ENCODE results near the gene RAB40C. TPM values are rescaled to one million over a fixed set of nuclear protein-coding genes. Genes with fewer than 3 reads are reported as not detected.

The RAB40C gene
- total RNA-seq, 1 experiment from 2014 or later: 22.5 TPM

GRCh38 chr16:636206-637080, 46.6 kb downstream of the RAB40C start, which contains the start of gene METTL26 (continued):
- TF ChIP-seq AFF4 (CRISPR knock-in tag; IDR thresholded peaks at IDR 0.05; ENCODE audit: borderline replicate concordance) (no peak; the same call in 1 of the 2 replicates), ZNF396 (CRISPR knock-in tag; IDR thresholded peaks at IDR 0.05; ENCODE audit: borderline replicate concordance) (no peak), RELA (CRISPR knock-in tag; IDR thresholded peaks at IDR 0.05; ENCODE audit: borderline replicate concordance) (no peak), AR (CRISPR knock-in tag; IDR thresholded peaks at IDR 0.05) (no peak), ZNF425 (CRISPR knock-in tag; conservative IDR thresholded peaks at IDR 0.05) (no peak), HMGA2 (CRISPR knock-in tag; IDR thresholded peaks at IDR 0.05) (peak; percentile 58; the same call in 1 of the 2 replicates), RORB (CRISPR knock-in tag; IDR thresholded peaks at IDR 0.05) (no peak), OVOL2 (CRISPR knock-in tag; IDR thresholded peaks at IDR 0.05; ENCODE audit: borderline replicate concordance) (no peak), ZSCAN18 (CRISPR knock-in tag; IDR thresholded peaks at IDR 0.05) (no peak), JUN (CRISPR knock-in tag; IDR thresholded peaks at IDR 0.05) (0 out of 2 replicates have a peak, but pooled peaks have one; percentile 63), EMX1 (CRISPR knock-in tag; IDR thresholded peaks at IDR 0.05) (no peak), ELF4 (CRISPR knock-in tag; IDR thresholded peaks at IDR 0.05; ENCODE audit: low read depth) (no peak), E2F4 (CRISPR knock-in tag; IDR thresholded peaks at IDR 0.05; ENCODE audit: borderline replicate concordance, low read depth) (no peak), FOXP4 (CRISPR knock-in tag; IDR thresholded peaks at IDR 0.05) (peak; percentile 49), ZBTB43 (CRISPR knock-in tag; IDR thresholded peaks at IDR 0.05) (no peak), NFYB (CRISPR knock-in tag; conservative IDR thresholded peaks at IDR 0.05; ENCODE audit: low read depth) (no peak), PRDM15 (CRISPR knock-in tag; IDR thresholded peaks at IDR 0.05) (peak; percentile 1; the same call in 1 of the 2 replicates)

Measured in WTC11 (cell line).